Measurements from ENCODE around the gene OSBPL9.
"Not testable (repeated sequence)": the region's sequence is repeated elsewhere in the genome, so short reads cannot be mapped to it uniquely, and the experiment has no call there.

The OSBPL9 gene

GRCh38 chr1:51699391-51699790 lies 82.5 kb downstream of the OSBPL9 start:
- FAIRE-seq (no peak), DNase-seq (ENCODE audit: insufficient read length, low spot score) (no peak)

DNA sequence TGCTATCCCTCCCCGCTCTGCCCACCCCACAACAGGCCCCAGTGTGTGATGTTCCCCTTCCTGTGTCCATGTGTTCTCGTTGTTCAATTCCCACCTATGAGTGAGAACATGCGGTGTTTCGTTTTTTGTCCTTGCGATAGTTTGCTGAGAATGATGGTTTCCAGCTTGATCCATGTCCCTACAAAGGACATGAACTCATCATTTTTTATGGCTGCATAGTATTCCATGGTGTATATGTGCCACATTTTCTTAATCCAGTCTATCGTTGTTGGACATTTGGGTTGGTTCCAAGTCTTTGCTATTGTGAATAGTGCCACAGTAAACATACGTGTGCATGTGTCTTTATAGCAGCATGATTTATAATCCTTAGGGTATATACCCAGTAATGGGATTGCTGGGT lies 84.9 kb downstream of the OSBPL9 start:
- not testable (repeated sequence) for DNase-seq (ENCODE audit: insufficient read length, low spot score); FAIRE-seq

DNA sequence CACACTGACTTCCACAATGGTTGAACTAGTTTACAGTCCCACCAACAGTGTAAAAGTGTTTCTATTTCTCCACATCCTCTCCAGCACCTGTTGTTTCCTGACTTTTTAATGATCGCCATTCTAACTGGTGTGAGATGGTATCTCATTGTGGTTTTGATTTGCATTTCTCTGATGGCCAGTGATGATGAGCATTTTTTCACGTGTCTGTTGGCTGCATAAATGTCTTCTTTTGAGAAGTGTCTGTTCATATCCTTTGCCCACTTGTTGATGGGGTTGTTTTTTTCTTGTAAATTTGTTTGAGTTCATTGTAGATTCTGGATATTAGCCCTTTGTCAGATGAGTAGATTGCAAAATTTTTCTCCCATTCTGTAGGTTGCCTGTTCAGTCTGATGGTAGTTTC lies 85.3 kb downstream of the OSBPL9 start:
- not testable (repeated sequence) for DNase-seq (ENCODE audit: insufficient read length, low spot score); FAIRE-seq

DNA sequence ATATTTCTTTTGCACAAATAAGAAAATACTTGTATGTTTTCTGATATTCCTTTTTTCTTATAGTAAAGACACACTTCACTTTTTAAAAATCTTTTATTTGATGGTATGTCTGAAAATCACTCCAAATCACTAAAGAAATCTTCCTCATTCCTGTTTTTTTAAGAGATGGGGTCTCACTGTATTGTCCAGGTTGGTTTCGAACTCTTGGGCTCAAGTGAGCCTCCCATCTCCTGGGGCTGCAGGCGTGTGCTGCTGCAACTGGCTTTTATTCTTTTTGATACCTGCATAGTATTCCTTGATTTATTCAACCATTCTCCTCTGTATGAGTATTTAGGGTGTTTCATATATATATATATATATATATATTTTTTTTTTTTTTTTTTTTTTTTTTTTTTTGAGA lies 88.1 kb downstream of the OSBPL9 start:
- DNase-seq (ENCODE audit: insufficient read length, low spot score) (no peak), FAIRE-seq (no peak)

DNA sequence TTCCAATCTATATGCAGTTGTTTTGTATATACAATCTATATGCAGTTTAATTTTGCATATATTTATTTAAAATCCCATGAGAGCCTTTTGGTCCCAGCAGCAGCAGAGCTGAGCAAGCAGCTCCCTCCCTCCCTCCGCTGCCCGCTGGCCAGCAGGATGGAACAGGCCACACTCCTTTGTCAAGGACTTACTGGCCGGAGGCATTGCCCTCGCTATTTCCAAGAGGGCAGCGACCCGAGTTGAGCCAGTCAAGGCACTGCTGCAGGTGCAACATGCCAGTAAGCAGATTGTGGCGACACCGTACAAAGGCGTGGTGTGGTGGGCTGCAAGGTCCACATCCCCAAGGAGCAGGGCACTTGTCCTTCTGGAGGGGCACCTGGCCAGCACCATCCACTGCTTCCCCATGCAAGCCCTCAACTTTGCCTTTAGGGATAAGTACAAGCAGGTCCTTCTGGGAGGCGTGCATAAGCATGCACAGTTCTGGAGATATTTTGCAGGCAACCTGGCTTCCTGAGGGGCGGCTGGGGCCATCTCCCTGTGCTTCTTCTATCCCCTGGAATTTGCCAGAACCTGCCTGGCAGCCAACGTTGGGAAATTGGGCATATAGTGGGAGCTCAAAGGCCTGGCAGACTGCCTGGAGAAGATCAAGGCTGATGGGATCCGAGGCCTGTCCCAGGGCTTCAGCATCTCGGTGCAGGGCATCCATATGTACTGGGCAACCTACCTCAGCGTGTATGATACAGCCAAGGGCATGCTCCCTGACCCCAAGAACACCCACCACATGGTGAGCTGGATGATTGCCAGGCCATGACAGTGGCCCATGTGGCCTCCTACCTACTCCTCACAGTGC lies 92.2 kb downstream of the OSBPL9 start:
- FAIRE-seq (no peak), DNase-seq (ENCODE audit: insufficient read length, low spot score) (no peak)

GRCh38 chr1:51709951-51710350 lies 93.1 kb downstream of the OSBPL9 start:
- FAIRE-seq = no peak

GRCh38 chr1:51712590-51712989 lies 95.7 kb downstream of the OSBPL9 start:
- DNase-seq (ENCODE audit: insufficient read length, low spot score) (no peak), FAIRE-seq (no peak)

More at GRCh38 chr1:51709951-51710350, 93.1 kb downstream of the OSBPL9 start:
- DNase-seq (ENCODE audit: insufficient read length, low spot score) = no peak

DNA sequence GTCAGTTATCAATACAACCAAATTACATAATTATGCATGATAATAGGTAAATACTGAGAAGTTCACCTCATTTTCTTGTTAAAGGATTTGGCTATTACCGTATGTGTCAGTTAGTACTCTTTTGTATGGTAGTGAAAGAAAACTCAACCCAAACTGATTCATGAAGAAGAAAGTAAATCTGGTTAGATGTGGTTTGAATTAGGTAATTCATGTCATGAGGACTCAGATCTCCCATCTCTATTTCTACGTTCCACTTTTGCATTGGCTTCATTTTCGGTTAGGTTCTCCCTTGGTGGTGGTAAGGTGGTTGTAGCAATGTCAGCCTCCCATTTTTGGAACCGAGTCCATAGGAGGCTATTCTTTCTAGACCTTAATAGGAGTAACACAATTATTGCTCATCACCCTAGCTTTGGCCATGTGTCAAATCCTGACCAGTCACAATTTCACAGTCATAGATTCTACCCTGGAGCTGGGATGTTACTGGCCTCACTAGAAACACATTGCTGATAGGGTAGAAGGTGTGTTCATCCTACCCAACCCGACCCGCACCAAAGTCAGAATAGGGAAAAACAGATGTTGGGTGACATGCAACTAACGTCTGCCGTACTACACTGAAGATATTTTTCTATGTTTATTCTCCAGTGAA lies 97.6 kb downstream of the OSBPL9 start:
- FAIRE-seq = no peak
- DNase-seq (ENCODE audit: insufficient read length, low spot score) = no peak

DNA sequence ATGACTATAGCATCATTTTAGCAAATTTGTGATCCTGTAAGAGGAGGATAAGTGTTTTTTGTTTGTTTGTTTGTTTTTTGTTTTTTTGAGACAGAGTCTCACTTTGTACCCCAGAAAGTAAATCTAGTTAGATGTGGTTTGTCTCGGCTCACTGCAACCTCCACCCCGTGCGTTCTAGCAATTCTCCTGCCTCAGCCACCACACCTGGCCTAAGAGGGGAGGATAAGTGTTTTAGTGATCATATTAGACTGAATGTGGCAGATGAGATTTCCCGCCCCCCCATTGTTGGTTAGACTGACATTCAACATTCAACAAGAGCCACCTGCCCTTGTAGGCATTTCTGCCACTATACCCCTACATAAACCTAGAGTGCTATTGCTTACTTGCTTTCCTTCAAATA lies 98.5 kb downstream of the OSBPL9 start:
- DNase-seq (ENCODE audit: insufficient read length, low spot score) (no peak), FAIRE-seq (no peak)

GRCh38 chr1:51716746-51717145 lies 99.9 kb downstream of the OSBPL9 start:
- no peak for DNase-seq (ENCODE audit: insufficient read length, low spot score)
- no peak for FAIRE-seq

DNA sequence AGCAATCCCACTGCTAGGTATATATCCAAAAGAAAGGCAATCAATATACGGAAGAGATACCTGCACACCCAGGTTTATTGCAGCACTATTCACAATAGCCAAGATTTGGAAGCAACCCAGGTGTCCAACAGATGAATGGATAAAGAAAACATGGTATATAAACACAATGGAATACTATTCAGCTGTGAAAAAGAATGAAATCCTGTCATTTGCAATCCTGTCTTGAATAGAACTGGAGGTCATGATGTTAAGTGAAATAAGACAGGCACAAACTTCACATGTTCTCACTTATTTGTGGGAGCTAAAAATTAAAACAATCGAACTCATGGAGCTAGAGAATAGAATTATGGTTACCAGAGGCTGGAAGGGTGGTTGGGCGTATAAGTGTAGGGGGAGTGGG lies 101.0 kb downstream of the OSBPL9 start:
- DNase-seq (ENCODE audit: insufficient read length, low spot score) (no peak), FAIRE-seq (no peak)

GRCh38 chr1:51719146-51719545 lies 102.3 kb downstream of the OSBPL9 start:
- no peak for FAIRE-seq
- DNase-seq (ENCODE audit: insufficient read length, low spot score) = no peak

DNA sequence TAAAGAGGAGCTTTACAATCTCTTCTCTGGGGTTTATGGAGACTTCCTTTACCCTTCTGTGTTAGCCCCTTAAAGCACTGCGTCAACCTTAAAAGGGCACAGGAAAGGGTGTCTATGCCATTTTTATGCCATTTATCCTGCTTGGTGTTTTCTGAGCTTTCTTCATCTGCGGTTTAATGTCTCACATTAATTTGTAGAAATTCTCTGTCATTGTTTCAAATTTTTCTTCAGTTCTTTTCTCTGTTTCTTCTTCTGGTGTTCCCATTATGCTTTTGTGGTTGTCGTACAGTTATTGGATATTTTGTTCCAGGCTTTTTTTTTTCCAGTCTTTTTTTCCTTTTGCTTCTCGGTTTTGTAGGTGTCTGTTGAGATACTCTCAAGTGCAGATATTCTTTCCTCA lies 107.9 kb downstream of the OSBPL9 start:
- FAIRE-seq = no peak

GRCh38 chr1:51726051-51726450 lies 109.2 kb downstream of the OSBPL9 start:
- no peak for FAIRE-seq
- DNase-seq (ENCODE audit: insufficient read length, low spot score) = no peak

More for the DNA sequence above, 107.9 kb downstream of the OSBPL9 start:
- no peak for DNase-seq (ENCODE audit: insufficient read length, low spot score)

DNA sequence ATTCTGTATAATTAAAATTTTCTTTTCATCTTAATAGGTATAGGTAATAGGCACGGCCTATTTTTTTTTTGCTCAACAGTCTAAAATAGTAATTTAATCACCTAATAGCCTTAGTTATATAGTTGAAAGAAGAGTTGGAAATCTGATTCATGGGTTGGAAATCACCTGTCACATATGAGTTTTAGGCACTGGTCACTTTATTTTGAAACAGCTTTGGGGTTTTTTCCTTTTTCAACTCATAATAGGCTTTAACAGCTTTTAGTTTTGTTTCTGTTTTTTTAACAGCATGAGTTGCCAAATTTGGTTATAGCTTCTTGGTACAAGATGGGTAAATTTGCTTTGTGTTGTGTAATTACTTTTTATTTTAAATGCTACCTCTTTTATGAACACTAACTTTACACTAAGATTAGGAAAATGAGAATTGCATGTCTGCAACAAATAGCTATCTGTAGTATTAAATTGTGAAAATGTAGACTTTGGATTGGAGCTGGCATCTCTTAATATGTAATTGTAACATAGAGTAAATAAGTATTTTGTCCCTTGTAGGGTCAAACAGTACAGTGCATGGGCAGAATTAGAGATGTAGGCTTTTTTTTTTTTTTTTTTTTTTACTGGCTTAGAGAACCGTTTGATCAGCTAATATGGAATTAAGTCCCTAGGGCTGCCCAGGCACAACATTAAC lies 109.8 kb downstream of the OSBPL9 start:
- FAIRE-seq (no peak), DNase-seq (ENCODE audit: insufficient read length, low spot score) (no peak)

GRCh38 chr1:51727366-51727765 lies 110.5 kb downstream of the OSBPL9 start:
- no peak for DNase-seq (ENCODE audit: insufficient read length, low spot score)
- FAIRE-seq = no peak

DNA sequence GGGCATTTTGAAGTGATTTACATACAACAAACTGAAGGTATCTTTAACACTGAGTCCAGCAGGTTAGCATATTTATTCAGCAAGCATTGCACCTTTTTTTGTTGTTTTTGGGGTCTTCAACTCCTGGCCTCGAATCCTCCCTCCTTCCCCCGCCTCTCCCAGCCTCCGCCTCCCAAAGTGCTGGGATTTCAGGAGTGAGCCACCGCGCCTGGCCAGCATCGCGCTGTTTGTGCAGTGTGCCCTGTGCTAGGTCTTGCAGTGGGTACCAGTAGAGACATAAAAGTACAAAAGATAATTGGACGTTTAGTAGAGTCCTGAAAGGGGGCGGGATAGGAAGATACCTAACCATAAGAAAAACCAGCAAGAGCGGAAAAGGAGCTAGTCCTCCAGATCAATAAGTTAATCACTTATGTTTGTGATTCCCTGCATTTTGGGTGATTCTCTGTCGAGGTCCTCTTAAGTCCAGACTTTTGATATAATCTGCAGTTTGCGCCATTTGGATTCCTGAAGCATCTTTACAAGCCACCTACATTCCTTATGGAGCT lies 111.8 kb downstream of the OSBPL9 start:
- FAIRE-seq (no peak), DNase-seq (ENCODE audit: insufficient read length, low spot score) (peak; percentile 5)

- DNase-seq (ENCODE audit: insufficient read length, low spot score) (peak; percentile 95), FAIRE-seq (peak; percentile 80)
Measured at GRCh38 chr1:51729156-51729823, 112.4 kb downstream of the OSBPL9 start.

DNA sequence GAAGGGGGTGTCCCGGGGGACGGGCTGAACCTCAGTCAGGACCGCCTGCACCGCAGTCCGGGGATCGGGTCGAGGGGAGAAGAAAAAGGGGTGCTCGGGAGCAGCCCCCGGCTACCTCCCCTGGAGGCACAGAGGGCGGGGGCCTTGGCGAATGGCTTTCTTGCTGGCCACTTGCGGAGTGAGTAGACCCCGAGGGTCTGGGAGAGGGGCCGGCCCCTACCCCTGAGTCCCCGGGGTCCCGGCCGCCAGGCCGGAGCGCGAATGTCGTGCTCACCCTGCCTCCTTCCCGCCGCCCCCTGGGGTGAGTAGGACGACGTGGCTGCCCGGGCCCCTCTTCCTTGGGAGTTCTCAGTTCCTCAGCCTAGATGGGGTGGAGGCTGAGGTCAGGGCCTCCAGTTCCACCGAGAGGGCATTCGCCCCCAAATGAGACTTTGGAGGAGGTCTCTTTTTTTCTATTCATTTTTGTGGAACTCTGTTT lies 113.0 kb downstream of the OSBPL9 start:
- peak; percentile 27 for DNase-seq (ENCODE audit: insufficient read length, low spot score)
- no peak for FAIRE-seq

GRCh38 chr1:51731998-51732397 lies 115.1 kb downstream of the OSBPL9 start:
- DNase-seq (ENCODE audit: insufficient read length, low spot score) (no peak), FAIRE-seq (no peak)
